Measurements from ENCODE around the gene ACTRT2.

GRCh38 chr1:3070644-3071564, 49.6 kb downstream of the ACTRT2 start:
- no peak for TF ChIP-seq CTCF (IDR thresholded peaks at IDR 0.05)
- TF ChIP-seq POLR2AphosphoS5 (IDR thresholded peaks at IDR 0.05): no peak
